ENCODE data around the gene S100A2.
"Not testable (repeated sequence)": the region's sequence is repeated elsewhere in the genome, so short reads cannot be mapped to it uniquely, and the experiment has no call there.

The S100A2 gene

GRCh38 chr1:153562021-153562420 is 3.6 kb downstream of the S100A2 start:
- DNase-seq: not testable (repeated sequence)

GRCh38 chr1:153561466-153561985 is 4.1 kb downstream of the S100A2 start:
- DNase-seq: no peak

GRCh38 chr1:153560771-153561465 is 4.7 kb downstream of the S100A2 start:
- no peak for DNase-seq

GRCh38 chr1:153560241-153560640 is 5.4 kb downstream of the S100A2 start:
- DNase-seq: no peak

- DNase-seq: no peak
Observed at GRCh38 chr1:153557877-153558276, 7.8 kb downstream of the S100A2 start.

DNA sequence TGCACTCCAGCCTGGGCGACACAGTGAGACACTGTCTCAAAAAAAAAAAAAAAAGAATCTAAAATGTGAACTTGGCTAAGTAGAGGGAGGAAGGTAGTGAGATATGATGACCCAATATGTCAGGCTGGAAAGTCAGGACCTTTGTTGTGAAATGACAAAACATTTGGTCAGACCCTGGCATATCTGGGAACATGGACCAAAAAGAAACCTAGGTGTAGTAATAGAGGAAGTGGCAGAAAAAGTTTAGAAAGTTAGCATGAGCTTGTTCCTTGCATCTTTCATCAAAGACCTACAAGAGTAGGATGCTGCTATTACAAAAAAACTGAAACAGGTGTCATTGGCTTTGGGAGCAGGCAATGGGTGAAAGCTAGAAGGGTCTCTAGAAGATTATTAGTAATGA is 9.3 kb downstream of the S100A2 start:
- no peak for DNase-seq

GRCh38 chr1:153553830-153554541 is 11.7 kb downstream of the S100A2 start:
- no peak for DNase-seq

GRCh38 chr1:153553096-153553495 is 12.5 kb downstream of the S100A2 start:
- DNase-seq: no peak

GRCh38 chr1:153552335-153552734 is 13.3 kb downstream of the S100A2 start:
- DNase-seq: no peak

DNA sequence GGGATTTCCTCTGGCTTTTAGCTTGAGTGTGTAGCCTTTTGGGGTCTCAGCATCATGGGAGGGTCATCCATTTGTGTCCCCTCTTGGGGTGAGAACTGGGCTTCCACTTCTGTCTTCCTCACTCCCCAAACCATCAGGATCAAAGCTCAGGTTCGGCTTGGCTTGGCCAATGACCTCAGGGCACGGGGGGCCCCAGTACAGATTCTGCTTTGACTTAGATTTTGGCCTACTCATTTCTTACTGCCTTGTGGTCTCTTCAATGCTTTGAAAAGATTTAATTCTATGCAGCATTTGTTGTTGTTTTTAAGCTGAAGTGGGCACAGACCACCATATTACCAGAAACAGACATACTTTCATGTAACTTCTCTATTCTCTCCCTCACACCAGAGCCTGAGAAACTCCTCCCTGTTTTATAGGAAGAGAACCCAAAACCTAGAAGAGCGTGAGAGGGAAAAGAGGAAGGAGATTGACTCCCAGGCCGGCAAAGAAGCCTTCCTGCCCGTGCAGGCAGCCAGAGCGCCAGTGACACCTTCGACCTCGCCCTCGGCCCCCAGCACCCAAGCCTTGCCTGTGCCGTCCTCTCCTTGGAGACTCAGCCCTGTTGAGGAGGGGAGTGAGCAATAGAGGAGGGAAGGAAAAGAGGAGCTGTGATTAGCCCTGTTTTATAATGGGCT is 14.7 kb downstream of the S100A2 start:
- no peak for DNase-seq

- no peak for DNase-seq
Observed at GRCh38 chr1:153550398-153550758, 15.3 kb downstream of the S100A2 start.

DNA sequence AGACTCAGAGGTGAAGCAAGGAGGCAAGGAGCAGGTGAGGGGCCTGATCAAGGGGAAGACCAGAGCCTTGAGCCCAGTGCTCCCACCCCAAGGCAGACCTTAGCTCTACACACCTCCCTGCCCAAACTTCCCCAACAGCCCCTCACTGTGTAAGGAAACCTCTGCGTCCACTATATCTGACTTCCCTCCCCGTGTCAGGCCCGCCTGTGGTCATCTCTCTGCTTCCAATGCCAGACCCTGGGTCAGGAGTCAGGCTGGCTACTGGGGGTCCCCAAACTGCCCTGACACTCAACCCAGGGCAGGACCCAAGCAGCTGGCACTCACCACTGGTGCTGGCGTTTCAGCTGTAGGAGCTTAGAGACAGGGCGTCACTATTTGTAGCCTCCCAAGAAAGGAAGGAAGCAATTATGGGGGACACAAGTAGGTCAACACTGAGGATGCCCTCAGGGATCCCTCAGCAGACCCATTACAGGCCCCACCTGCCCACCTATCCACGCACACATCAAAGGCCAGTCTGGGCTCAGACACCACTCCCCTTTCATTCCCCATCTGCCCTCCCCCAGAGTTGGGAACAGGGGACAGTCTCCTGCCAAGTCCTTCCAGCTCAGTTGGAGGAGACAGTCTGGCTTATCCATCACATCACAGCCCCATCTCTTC is 15.8 kb downstream of the S100A2 start:
- no peak for DNase-seq

GRCh38 chr1:153548722-153549688 is 16.6 kb downstream of the S100A2 start, which contains the start of gene S100A3:
TSS of gene S100A3 (minus strand) at chr1:153549258. CDS start at chr1:153548485, 773 bp downstream.
- DNase-seq: no peak

GRCh38 chr1:153547560-153548551 is 17.8 kb downstream of the S100A2 start:
- DNase-seq: no peak

- no peak for DNase-seq
Observed at GRCh38 chr1:153546796-153547559, 18.7 kb downstream of the S100A2 start.

DNA sequence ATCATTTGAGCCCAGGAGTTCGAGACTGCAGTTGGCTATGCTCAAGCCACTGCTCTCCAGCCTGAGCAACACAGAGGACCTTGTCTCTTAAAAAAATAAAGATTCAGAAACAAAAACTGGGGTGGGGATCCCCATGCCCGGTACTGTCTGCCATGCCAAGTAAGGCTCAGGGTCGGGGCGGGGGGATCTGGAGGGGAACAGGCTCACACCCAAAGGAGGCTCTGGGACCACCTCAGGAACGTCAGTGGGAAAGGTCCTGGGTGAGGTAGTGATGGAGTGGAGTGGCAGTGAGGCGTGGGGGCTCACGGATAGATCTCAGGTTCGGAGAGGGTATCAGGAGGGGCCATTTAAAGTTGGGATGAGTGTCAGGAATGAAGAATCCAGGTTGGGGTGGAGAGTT is 19.3 kb downstream of the S100A2 start:
- no peak for DNase-seq

- DNase-seq: peak; percentile 87
Observed at GRCh38 chr1:153545067-153546055, 20.3 kb downstream of the S100A2 start, which contains the start of gene S100A4. TSS of gene S100A4 (minus strand) at chr1:153545806. CDS start at chr1:153544794, 1,012 bp downstream.

GRCh38 chr1:153544453-153545066 is 21.1 kb downstream of the S100A2 start:
- no peak for DNase-seq
